HG02970 (cell line): Measurements from ENCODE around the gene SMYD3.
A peak's percentile ranks its signal among the peaks of the same experiment; 100 is the strongest.

Source experiments
- ATAC-seq: cut with Tn5 transposase; IDR thresholded peaks from one replicate; pipeline ENCODE4 v1.9.1; 2021; ENCODE audit warnings: mild to moderate bottlenecking, moderate library complexity, moderate number of reproducible peaks; ENCODE audit not compliant: unreplicated experiment, low FRiP score

SMYD3 gene

DNA sequence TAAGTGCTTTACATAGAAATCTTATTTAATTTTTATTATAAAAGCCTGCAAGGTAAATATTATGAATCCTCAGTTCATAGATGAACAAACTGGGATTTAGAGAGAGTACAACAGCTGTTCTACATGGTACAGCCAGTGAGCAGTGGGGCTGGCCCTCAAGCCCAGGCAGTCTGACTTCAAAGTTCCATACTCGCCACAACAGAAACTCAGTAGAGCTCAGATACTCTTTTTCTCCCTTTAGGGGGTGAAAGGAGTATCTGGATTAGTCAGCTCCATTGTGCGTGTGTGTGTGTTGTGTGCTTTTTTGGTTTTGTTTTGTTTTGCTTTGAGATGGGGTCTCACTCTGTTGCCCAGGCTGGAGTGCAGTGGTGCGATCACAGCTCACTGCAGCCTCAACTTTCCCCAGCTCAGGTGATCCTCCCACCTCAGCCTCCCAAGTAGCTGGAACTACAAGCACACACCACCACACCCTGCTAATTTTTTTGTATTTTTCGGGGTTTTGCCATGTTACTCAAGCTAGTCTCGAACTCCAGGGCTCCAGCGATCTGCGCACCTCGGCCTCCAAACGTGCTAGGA, 378.5 kb downstream of the SMYD3 start:
- no peak for ATAC-seq

DNA sequence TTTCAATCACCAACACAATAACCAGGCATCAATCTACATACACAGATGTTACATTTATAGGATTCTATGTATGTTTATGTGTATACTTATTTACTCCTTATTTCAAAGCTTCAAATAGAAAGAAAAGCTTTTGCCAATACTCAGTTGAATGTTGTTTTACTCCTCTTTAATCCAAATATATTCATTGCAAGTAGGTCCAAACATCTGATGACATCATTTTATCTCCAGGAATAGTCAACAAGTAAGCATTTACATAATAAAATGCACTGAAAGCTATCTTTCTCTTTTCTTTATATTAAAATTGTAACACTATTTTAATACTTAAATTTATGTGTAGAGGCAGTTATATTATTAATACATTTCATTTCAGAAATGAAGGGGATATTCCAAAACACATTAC, 380.5 kb downstream of the SMYD3 start:
- ATAC-seq: no peak

DNA sequence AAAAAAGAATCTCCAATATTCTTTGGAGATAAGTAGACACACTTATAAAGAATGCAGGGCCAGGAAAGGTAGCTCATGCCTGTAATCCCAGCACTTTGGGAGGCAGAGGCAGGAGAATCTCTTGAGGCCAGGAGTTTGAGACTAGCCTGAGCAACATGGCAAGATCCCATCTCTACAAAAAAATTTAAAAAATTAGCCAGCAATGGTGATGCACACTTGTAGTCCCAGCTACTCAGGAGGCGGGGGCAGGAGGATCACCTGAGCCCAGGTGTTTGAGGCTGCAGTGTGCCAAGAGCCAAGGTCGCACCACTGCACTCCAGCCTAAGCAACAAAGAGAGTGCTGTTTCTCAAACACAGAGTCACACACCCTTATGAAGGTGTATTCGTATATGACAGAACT, 385.0 kb downstream of the SMYD3 start:
- ATAC-seq: no peak

DNA sequence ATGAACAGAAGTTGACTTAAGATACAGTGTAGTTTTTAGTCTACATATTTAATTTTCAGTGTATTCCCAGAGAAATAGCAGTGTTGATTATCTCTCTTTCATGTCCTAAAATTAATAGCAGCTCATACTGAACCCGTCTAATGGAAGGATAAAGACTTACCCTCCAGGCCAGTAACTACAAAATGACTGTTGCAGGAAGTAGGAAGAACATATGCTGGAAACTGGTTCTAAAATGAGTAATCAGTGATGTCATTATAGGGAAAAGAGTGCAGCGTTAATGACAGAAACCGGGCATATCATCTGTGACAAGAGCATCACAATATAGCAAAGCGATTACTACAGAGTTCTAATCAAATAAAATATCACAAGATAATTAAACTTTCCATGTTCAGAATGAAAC, 385.5 kb downstream of the SMYD3 start:
- no peak for ATAC-seq

DNA sequence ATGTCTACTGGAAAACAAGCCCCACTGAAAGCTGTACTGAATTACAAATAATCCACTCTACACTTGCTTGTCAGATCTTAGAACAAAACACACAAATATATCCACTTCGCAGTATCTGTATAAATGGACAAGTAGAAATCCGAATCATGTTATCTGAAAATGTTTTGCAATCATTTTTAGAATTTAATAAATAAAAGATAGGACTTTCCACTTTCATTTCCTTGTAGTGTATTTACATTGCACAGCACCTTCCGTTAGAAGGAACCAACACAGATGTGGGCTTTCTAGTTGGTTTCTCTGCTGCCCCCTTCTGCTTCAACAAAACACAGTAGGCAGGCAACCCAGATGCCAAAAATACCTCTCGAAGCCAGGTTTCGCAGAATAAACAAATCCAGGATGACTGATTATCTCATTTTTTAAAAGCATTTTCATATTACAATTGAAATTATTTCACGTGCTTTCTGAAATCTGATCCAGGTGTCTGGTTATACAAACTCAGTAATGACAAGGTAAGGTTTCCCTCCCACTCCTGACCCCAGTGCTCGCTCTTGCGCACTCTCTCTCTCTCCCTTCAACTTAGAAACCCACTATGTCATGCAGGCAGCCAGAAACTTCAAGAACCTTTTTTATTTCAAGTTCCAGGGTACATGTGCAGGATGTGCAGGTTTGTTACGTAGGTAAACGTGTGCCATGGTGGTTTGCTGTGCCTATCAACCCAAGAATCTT, 389.9 kb downstream of the SMYD3 start:
- peak; percentile 76 for ATAC-seq

DNA sequence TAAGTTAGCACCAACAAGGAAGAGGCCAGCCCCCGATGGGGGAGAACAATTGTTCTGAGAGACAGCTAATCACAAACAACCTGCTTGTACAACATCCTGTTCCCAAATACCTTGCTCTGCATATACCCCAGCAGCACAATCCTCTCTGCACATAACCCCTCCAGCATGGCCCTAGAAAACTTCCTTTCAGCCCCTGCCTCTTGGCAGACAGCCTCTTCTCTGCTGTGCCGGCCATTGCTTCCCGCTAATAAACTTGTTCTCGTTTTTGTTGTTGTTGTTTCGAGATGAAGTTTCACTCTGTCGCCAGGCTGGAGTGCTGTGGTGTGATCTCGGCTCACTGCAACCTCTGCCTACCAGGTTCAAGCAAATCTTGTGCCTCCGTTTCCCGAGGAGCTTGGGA, 392.7 kb downstream of the SMYD3 start:
- no peak for ATAC-seq

DNA sequence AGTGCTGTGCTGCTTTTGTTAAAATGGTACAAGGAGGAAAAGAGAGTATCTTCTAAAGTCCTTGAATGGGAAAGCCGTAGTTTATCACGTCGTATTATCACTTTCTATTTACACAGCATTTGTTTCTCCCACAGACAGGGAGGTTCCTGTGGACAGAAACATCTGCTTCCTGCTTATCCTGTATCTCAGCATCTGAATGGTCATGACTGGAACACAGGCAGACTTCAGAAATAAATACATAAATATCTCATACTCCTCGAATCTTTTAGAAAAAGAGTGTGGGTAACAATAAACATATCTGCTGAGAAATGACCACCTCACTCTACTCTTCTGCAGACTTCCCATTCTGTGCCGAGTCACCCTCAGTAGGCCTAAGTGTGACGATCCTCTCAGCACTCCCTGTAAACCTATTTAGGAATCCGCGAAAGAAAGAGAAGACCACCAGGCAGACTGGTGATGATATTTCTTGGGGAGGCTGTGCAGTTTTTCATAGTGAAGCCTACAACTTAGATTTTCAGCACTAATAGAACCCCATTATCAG, 393.5 kb downstream of the SMYD3 start:
- ATAC-seq: no peak

DNA sequence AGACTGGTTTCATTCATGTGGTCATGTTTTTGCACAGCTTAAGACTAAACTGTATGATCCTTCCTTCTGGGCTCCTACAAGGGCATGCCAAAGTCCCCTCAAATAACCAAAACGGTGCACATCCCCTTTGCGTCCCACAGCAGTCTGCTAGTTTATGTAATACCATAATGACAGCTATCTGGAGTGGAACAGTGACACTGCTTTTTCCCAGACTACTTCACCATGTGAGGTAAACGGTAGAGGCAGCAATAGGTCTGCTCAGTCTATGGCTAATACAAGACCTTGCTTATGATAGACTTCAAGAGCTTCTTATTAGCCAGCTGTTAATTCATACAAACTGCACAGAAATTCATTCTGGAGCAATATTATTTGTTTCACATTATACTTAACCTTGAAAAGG, 395.5 kb downstream of the SMYD3 start:
- no peak for ATAC-seq

DNA sequence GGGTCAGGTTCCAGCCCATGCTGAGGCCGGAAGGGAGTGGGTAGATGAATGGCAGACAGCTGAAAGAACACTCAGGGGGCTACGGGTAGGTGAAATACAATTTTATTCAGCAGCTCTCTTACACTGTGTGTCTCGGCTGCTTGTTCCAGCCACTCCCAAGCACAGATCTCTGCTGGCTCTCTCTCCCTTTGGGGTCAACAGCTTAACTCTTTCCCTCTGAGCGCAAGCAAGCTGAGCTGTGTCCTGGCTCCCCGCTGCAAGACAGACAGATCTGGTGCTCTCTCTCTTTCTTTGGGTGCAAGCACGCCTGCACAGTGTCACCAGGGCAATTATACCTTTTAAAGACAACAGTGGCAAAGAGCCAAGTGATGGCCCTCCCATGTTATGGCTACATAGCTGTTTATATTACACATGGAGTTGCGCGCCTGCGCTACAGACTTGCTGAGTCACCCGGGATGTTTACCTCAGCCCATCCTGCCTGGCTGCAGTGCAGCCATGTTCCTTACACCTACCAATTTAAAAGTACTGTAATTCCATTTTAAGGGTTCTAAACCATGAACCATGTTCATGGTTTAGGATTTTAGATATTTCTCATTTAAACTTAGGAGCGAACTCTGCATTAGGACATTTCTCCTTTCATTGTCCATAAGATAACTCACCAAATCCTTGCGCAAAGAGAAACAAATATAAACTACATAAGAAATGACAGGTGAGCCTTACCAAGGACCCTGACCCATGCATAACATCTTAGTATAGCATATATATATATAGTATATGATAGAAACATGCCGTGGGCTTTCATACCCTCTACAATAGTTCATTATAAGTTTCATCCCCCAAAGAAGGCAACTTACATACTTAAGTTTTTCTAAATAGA, 396.5 kb downstream of the SMYD3 start:
- no peak for ATAC-seq

DNA sequence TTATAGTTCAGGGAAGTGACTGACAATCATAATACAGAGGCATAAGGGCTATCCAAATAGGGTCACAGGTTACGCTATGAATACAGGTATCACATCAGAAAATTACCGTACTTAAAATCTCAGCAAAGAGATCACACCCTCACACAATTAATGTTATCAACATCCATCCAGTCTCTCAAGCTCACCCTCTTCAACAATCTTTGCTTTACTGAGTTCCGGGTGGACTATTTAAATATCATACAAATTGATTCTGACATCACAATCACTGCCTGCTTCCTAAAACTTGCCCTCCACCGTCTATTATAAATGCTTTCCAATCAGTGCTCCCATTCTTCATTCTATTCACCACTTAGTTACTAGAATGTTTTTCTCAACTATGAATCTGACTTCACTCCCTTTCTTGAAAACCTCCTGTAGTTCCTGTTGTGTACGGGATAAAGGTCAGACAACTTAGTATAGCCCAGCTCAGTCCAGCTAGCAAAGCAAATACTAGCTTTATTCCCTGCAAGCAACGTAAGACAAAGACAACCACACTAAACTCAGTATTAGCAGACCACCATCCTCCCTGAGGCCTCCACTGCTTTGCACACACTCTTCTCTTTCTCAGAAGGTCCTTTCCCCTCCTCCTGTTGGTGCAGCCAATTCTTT, 398.7 kb downstream of the SMYD3 start:
- no peak for ATAC-seq

DNA sequence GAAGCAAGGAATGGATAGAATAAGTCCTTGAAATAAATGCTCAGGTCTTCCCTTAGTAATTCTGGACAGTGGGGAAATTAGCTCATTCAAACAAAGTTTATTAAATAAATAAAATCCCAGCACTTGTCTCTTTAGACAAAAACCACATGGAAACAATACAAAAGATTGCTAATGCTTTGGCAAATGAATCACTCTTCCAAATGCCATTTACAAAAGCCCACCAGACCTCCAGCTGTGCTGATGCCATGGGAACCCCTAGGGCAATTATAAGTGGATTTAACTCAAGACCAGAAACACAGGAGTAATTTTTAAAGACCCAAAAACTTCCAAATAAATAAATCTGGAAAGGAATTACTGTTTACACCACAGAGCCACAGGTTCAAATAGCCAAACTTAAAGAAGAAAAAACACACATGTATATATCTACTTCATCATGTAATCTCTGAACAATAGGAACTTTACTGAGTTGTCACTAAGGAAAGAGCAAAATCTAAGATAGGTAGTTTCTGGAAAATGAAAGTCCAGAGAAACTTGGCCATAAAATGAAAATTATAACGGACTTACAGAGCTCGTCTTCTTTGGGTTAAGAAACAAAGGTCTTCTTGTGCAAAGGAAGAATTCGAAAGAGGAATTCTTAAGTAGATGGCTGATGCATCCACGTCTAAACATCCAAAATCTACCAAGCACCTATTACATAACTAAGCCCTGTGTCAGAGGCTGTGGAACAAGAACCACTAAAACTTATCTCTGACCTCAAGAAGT, 399.4 kb downstream of the SMYD3 start:
- no peak for ATAC-seq

DNA sequence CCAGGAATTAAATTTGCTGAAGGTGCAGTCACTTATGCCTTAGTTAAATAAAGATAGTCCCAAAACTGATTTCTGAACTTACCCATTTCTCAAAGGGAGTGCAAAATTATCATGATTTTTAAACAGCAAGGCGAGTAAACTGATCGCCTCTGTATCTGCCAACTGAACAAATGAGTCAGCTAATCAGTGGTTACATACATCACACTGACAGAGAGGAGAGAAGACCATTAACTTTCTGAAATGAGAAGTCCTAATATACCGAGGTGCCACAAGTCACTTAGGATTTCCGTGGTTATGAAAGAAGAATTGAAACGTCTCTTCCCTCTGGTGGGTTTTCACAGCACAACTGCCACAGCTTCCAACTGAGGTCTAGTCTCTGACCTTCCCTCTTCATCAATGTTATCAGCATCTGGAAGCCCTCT, 400.7 kb downstream of the SMYD3 start:
- no peak for ATAC-seq

DNA sequence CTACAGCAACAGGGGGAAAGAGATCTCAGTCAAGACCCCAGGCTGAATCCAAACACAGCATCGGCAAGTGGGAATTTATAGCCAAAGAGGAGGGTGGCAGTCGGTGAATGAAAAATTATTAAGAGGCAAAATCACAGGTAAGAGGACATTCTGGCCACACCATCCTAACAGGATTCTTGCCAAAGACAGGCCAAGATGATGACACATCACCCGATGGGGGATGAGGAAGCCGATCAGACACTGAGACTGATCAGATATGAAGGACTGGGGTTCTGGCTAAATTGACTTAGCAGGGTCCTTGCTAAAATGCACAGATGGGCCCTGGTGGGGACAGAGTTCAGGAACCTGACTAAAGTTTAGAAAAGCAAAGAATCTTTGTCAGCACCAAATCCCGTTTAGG, 402.2 kb downstream of the SMYD3 start:
- no peak for ATAC-seq

DNA sequence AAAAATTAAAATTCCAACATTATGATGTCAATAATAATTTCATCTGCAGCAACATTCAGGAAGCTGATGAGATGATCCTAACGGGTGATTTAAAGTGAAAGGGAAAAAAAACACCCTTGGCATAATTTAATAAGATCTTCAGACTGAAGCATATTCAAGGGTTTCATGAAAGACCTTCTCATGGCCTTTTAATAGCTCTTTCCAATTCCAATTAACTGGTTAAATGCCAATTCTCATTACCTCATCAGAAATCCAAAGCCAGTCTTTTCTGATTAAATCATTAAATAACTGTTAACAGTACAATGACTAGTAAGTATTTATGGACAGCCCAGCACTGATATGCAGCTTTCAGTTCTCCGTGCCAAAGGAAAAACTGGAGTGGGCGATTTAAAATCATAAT, 407.5 kb downstream of the SMYD3 start:
- no peak for ATAC-seq

DNA sequence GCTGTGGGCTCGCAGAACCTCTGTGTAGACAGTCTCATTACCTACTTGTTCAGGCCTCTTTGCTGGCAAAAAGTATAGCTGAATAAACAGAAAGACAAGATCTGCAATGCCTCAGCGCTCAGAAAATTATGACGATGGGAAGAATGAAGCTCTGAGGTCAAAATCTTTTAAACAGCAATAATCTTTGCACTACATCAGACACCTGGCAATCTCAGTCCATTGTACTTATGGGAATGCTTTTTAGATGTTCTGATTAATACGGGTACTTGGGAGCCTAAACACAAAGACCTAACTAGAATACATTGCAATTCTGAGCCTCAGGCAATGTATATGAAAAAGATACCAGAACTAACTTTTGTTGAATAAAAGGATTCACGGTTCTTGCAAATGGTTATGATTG, 410.7 kb downstream of the SMYD3 start:
- no peak for ATAC-seq

DNA sequence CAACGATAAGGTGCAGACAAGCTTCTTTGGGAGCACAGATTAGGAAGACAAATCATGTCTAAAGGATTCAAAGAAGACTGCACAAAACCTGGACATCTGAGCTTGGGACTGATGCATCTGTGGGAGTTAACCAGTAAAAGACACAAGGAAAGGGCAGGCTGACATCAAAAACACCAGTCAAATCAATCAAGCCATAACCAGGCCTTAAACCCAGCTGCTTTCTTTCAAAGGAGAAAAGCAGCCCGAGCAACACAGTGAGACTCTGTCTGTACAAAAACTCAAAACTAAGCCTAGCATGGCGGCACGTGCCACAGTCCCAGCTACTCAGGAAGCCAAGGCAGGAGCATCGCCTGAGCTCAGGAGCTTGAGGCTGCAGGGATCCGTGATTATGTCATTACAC, 411.6 kb downstream of the SMYD3 start:
- ATAC-seq: no peak

DNA sequence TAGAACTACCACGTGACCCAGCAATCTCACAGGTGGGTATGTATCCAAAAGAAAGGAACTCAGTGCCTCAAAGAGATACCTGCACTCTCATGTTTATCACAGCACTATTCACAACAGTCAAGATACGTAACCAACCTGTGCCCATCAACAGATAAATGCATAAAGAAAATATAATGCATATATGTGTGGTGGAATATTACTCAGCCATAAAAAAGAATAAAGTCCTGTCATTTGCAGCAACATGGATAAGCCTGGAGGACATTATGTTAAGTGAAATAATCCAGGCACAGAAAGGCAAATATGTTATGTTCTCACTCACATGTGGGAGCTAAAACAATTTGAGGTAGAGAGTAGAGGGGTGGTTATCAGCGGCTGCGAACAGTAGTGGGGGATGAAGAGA, 413.8 kb downstream of the SMYD3 start:
- no peak for ATAC-seq

DNA sequence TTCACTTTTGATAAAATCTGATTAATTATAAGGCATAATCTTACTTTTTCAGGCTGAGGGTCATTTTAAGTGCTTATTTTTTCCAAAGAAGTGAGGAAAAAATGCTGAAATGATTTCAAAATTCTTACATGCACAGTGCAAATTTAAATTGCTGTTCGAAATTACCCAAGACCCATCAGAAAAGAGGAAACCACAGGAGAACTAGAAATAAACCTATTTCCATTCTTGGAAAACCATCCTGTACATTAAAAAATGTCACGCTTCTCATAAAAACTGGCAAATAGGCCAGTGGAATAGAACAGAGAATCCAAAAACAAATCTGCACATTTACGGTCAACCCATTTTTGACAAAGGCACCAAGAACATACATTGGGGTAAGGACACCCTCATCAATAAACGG, 414.9 kb downstream of the SMYD3 start:
- no peak for ATAC-seq

DNA sequence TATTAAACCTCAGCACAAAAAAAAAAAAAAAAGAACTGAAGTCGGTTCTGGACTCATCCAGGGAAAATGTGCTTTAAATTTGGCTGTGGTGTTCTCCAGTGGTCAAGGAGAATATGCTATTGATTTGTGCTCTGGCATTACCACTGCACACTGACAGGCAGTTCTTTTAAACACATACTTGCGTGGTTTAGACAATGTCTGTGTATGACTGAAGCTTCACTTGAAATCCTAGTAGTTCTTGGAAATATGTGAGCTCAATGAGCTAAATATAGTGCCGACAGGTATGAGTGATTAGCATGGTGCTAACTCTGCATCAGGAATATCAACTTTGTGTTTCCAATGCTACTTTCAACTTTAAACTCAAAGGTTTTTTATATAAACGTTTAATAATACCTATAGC, 415.6 kb downstream of the SMYD3 start:
- ATAC-seq: no peak

DNA sequence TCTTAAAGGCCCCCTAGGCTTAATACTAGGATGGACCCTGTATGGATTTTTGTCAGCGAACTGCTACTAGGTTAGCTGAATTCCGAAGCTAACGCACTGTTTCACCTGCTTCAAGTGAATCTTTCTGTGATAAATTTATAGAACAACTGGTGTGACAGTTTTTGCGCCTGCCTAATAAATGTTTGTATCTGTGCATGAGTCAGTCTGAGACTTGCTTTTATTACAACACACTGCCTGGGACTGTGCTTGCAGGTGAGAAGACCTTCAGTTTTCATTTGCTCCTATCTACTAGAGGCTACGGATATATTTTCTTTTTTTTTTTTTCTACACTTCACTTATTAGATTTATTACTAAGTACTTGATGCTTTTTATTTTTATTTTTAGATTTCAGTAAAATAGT, 420.9 kb downstream of the SMYD3 start:
- ATAC-seq: no peak
